Common myeloid progenitor, CD34-positive (primary cell): ENCODE measurements around the gene SFRP2.

Experiments used
- CTCF ChIA-PET: fragments of 350-600 bp; sonication (Branson Sonifier 250); formaldehyde crosslinking; loops from one replicate; lab custom pipeline; 2021; ENCODE audit warnings: antibody characterized with exemption; lab: Charles Lee
- POLR2A ChIA-PET: fragments of 350-600 bp; sonication (Branson Sonifier 250); formaldehyde crosslinking; loops from one replicate; lab custom pipeline; 2021; ENCODE audit warnings: antibody characterized with exemption; lab: Charles Lee
- DNase-seq, 3 donors: peaks; one replicate each; pipeline versions ENCODE4 v3.0.0 to v3.0.0-alpha.2; 2013
- H3K27ac ChIP-seq, 2 experiments: 1 replicate in 1 of 2; 2 replicates in 1 of 2; pipeline ENCODE4 v1.7.0; 2013; ENCODE audit warnings: inconsistent platforms in 2 of 2, low read length in 2 of 2, mild to moderate bottlenecking in 2 of 2, low read depth in 1 of 2, moderate library complexity in 1 of 2; ENCODE audit not compliant: severe bottlenecking in 2 of 2, insufficient read depth in 1 of 2, poor library complexity in 1 of 2
- H3K27me3 ChIP-seq, 5 experiments: replicated peaks in 2 of 5; 1 replicate in 3 of 5; 2 replicates in 2 of 5; pipeline versions ENCODE4 v1.6.1 to v1.7.0; 2013; ENCODE audit warnings: low read length in 4 of 5, mild to moderate bottlenecking in 2 of 5, moderate library complexity in 2 of 5, inconsistent platforms in 1 of 5; ENCODE audit not compliant: insufficient read depth in 5 of 5, control insufficient read depth in 4 of 5
- H3K36me3 ChIP-seq, 4 experiments: 1 replicate in 2 of 4; 2 replicates in 2 of 4; pipeline versions ENCODE4 v1.6.1 to v1.7.0; 2013; ENCODE audit warnings: low read length in 3 of 4, control low read depth in 1 of 4, mild to moderate bottlenecking in 1 of 4; ENCODE audit not compliant: control insufficient read depth in 4 of 4, insufficient read depth in 4 of 4
- H3K4me1 ChIP-seq, 4 experiments: 1 replicate in 3 of 4; 2 replicates in 1 of 4; pipeline versions ENCODE4 v1.6.1 to v1.7.1; 2013; ENCODE audit warnings: low read length in 3 of 4, mild to moderate bottlenecking in 3 of 4, control low read depth in 1 of 4, inconsistent platforms in 1 of 4, moderate library complexity in 1 of 4; ENCODE audit not compliant: control insufficient read depth in 4 of 4, insufficient read depth in 4 of 4; ENCODE audit errors: control extremely low read depth in 1 of 4
- H3K4me3 ChIP-seq, 7 experiments: 1 replicate in 4 of 7; 2 replicates in 3 of 7; pipeline versions ENCODE4 v1.5.1 to v1.7.0; 2013; ENCODE audit warnings: mild to moderate bottlenecking in 7 of 7, low read length in 6 of 7, moderate library complexity in 6 of 7, inconsistent platforms in 2 of 7, low read depth in 2 of 7, control low read depth in 1 of 7; ENCODE audit not compliant: insufficient read depth in 4 of 7, control insufficient read depth in 1 of 7; ENCODE audit errors: extremely low read depth in 1 of 7
- H3K9me3 ChIP-seq, 5 experiments: 1 replicate in 4 of 5; 2 replicates in 1 of 5; pipeline versions ENCODE4 v1.6.1 to v1.7.1; 2013; ENCODE audit warnings: low read length in 4 of 5, mild to moderate bottlenecking in 2 of 5, inconsistent platforms in 1 of 5, low read depth in 1 of 5, moderate library complexity in 1 of 5; ENCODE audit not compliant: control insufficient read depth in 4 of 5, insufficient read depth in 2 of 5; ENCODE audit errors: control extremely low read depth in 1 of 5
- WGBS: methylation state at CpG from one replicate; pipeline ENCODE4 v1.1.5; 2013; ENCODE audit not compliant: insufficient coverage; 5-methylcytosine and 5-hydroxymethylcytosine counted together

Gene SFRP2

DNA sequence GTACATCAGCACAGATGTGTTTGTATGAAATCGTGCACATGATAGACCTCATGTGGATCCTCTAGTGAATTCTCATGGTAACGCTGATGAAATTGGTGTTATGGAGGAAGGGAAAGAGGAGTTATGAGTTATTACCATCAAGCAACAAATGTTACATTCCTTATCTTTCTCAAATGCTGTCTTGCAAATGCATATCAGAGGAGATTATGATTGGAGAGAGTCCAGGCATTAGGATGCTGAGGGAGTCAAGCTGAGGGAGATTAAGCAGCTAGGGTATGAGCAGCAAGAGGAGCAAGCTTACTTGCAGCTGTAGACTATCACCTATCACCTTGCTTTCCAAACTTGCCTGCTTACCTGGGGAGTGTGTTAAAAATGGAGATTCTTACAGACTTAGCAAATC, 36.8 kb upstream of the SFRP2 start:
- Histone ChIP-seq H3K9me3 (peaks cover 0 to 2% (median 0%) of the 10 kb centered on the region in 5 experiments), H3K4me3 (no peak overlapping the region), H3K36me3 (no peaks in the 10 kb centered on the region), H3K27ac (no peak overlapping the region), H3K27me3 (peaks cover 0 to 6% (median 2%) of the 10 kb centered on the region in 5 experiments), H3K4me1 (no peaks in the 10 kb centered on the region)
- POLR2A ChIA-PET = interaction anchor here (0.6 kb wide), 1 partner anchor 47 kb away, joined by 6 read pairs; no protein-coding TSS in a partner anchor
- DNase-seq = no peak
- CTCF ChIA-PET = no interaction called here
- 86% methylated on average over 1 of the region's 2 CpGs for WGBS

DNA sequence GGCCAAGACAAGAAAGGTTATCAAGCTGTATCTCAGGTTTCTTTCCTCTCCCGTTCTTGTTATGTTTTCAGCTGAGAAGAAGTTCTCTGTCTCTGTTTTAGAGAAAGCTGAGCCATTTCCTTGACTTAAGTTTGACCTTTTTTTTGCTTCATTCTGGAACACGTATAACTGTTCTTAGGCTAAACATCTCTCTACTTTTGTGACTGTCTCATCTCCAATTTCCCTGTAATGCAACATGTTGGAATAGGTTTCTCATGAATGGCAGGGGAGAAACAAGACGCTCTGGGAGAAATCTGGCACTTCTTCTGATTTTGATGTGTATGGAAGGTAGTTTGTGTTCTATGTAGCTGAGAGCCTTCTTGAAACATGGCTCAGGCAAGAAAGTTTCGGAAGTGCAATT, 36.2 kb upstream of the SFRP2 start:
- ChIA-PET CTCF (no interaction called here), POLR2A (no interaction called here)
- Histone ChIP-seq H3K4me1 (no peaks in the 10 kb centered on the region), H3K36me3 (no peaks in the 10 kb centered on the region), H3K4me3 (no peak overlapping the region), H3K9me3 (peaks cover 0 to 2% (median 0%) of the 10 kb centered on the region in 5 experiments), H3K27me3 (peaks cover 0 to 6% (median 2%) of the 10 kb centered on the region in 5 experiments), H3K27ac (no peak overlapping the region)
- DNase-seq = no peak
- 90% methylated on average over 4 of the region's 4 CpGs for WGBS

DNA sequence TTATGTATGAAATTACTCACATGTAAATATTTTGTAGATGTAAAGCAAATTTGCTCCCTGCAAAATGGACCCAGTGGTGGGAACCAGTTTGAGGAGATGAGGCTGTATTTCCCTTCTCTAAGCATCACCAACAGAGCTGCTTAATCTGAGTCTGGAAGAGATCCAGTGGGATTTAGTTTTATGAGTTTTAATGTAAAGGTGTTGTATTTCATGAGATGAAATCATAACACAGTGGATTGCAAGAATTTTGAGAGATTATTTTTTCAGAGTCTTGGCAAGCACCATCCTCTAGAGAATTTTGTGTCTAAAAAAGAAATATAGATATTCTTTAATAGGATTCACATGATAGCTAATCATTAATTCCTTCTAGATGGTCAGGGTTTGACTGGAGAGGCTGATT, 35.6 kb upstream of the SFRP2 start:
- Histone ChIP-seq H3K4me3 (no peak overlapping the region), H3K36me3 (no peaks in the 10 kb centered on the region), H3K27me3 (peaks cover 0 to 3% (median 2%) of the 10 kb centered on the region in 5 experiments), H3K9me3 (peaks cover 0 to 2% (median 0%) of the 10 kb centered on the region in 5 experiments), H3K4me1 (no peaks in the 10 kb centered on the region), H3K27ac (no peak overlapping the region)
- DNase-seq = no peak
- ChIA-PET POLR2A (no interaction called here), CTCF (no interaction called here)

GRCh38 chr4:153823483-153823882, 34.6 kb upstream of the SFRP2 start:
- no CpG with 5 or more reads among the region's 1 CpG for WGBS
- Histone ChIP-seq H3K4me3 (no peak overlapping the region), H3K27me3 (peaks cover 0 to 2% (median 0%) of the 10 kb centered on the region in 5 experiments), H3K9me3 (peaks cover 0 to 2% (median 0%) of the 10 kb centered on the region in 5 experiments), H3K4me1 (no peaks in the 10 kb centered on the region), H3K27ac (no peak overlapping the region), H3K36me3 (no peaks in the 10 kb centered on the region)
- ChIA-PET CTCF (no interaction called here), POLR2A (no interaction called here)
- DNase-seq = no peak

- Histone ChIP-seq H3K9me3 (peaks cover 0 to 2% (median 0%) of the 10 kb centered on the region in 5 experiments), H3K4me1 (no peaks in the 10 kb centered on the region), H3K36me3 (no peaks in the 10 kb centered on the region), H3K27ac (no peak overlapping the region), H3K4me3 (no peak overlapping the region), H3K27me3 (peaks cover 0 to 2% (median 1%) of the 10 kb centered on the region in 5 experiments)
- ChIA-PET POLR2A (no interaction called here), CTCF (no interaction called here)
- no CpG with 5 or more reads among the region's 3 CpGs for WGBS
- DNase-seq = no peak
Measured at GRCh38 chr4:153822316-153822715, 33.4 kb upstream of the SFRP2 start.

DNA sequence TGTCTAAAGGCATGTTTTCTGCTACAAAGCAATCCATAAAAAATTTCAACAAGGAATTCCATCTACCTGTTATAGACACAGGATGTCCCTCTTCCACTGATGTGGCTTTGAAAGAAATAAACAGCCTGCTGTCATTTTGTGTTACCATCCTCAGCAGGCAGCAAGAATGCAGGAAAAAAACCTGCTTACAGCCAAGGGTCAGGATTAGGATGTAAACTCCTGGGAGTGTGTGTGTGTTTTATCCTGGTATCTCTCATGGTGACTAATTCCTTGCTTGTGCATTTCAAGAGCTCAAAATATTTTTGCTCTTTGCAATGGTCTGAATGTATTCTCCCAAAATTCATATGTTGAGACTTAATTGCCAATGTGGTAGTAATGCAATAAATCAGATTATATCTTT, 28.6 kb upstream of the SFRP2 start:
- no peaks in the 10 kb centered on the region for H3K4me1 ChIP-seq
- H3K27me3 ChIP-seq = peaks cover 0 to 6% (median 0%) of the 10 kb centered on the region in 5 experiments
- H3K9me3 ChIP-seq = peaks cover 0 to 4% (median 0%) of the 10 kb centered on the region in 5 experiments
- H3K36me3 ChIP-seq = no peaks in the 10 kb centered on the region
- DNase-seq = no peak
- no peak overlapping the region for H3K27ac ChIP-seq
- CTCF ChIA-PET = no interaction called here
- H3K4me3 ChIP-seq = no peak overlapping the region
- POLR2A ChIA-PET = no interaction called here

DNA sequence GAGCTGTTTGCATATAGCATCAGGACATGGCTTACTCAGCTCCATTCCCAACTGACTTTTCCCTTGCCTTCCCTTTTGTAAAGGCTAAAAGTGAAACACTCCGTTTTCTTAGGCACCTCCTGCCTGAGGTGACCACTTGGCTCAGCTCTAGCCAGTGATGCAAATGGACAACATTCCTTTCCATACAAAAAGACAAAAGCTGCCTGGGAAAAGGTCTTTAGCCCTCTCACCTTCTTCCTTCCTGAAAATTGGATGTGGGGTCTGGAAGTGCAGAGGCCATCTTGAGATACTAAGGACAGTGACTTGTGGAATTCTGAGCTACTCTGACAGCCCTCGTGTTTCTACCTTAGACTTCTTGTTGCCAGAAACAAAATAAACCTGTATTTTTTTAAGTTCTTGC, 27.7 kb upstream of the SFRP2 start:
- Histone ChIP-seq H3K4me1 (no peaks in the 10 kb centered on the region), H3K27me3 (peaks cover 0 to 6% (median under 1%) of the 10 kb centered on the region in 5 experiments), H3K9me3 (peaks cover 0 to 4% (median 0%) of the 10 kb centered on the region in 5 experiments), H3K36me3 (no peaks in the 10 kb centered on the region), H3K4me3 (no peak overlapping the region), H3K27ac (no peak overlapping the region)
- ChIA-PET CTCF (interaction anchor here (0.9 kb wide), 1 partner anchor 23 kb away, joined by 3 read pairs; no protein-coding TSS in a partner anchor), POLR2A (no interaction called here)
- WGBS = 0% methylated on average over 1 of the region's 2 CpGs
- no peak for DNase-seq
